Spleen (tissue), 11 donors: ENCODE results near the gene RIOX2. TPM values are rescaled to one million over a fixed set of nuclear protein-coding genes. Genes with fewer than 3 reads are reported as not detected.

Source experiments
- DNase-seq: peaks from one replicate; pipeline ENCODE4 v3.0.0-alpha.2; 2020
- H3K27ac ChIP-seq, 8 donors: fragments of 200-600 bp; sonication (generic) in 7 of 8; 1 replicate in 4 of 8; 2 replicates in 4 of 8; pipeline versions ENCODE4 v1.5.0 to v1.8.0; 2016 to 2021; ENCODE audit warnings: inconsistent platforms in 4 of 8, mild to moderate bottlenecking in 4 of 8, moderate library complexity in 1 of 8
- H3K27me3 ChIP-seq, 7 donors: fragments of 200-600 bp; sonication (generic) in 6 of 7; replicated peaks in 1 of 7; 1 replicate in 4 of 7; 2 replicates in 3 of 7; pipeline versions ENCODE4 v1.5.0 to v1.8.0; 2016 to 2021; ENCODE audit warnings: inconsistent platforms in 3 of 7, mild to moderate bottlenecking in 1 of 7
- H3K36me3 ChIP-seq, 6 donors: fragments of 200-600 bp; sonication (generic) in 5 of 6; 1 replicate in 4 of 6; 2 replicates in 2 of 6; pipeline versions ENCODE4 v1.5.0 to v1.8.0; 2016 to 2021; ENCODE audit warnings: inconsistent platforms in 2 of 6
- H3K4me1 ChIP-seq, 6 donors: fragments of 200-600 bp; sonication (generic) in 5 of 6; 1 replicate in 3 of 6; 2 replicates in 3 of 6; pipeline versions ENCODE4 v1.5.0 to v1.8.0; 2016 to 2021; ENCODE audit warnings: inconsistent platforms in 3 of 6
- H3K4me3 ChIP-seq, 8 donors: fragments of 200-600 bp; sonication (generic) in 7 of 8; 1 replicate in 4 of 8; 2 replicates in 4 of 8; pipeline versions ENCODE4 v1.5.0 to v1.8.0; 2016 to 2021; ENCODE audit warnings: inconsistent platforms in 4 of 8, mild to moderate bottlenecking in 4 of 8, moderate library complexity in 2 of 8
- H3K9me3 ChIP-seq, 8 donors: fragments of 200-600 bp; sonication (generic) in 7 of 8; 1 replicate in 4 of 8; 2 replicates in 4 of 8; pipeline versions ENCODE4 v1.5.0 to v1.8.0; 2016 to 2021; ENCODE audit warnings: inconsistent platforms in 4 of 8
- CTCF ChIP-seq, 11 experiments: fragments of 200-600 bp in 7 of 11; fragments of 450-650 bp in 4 of 11; sonication (generic) in 4 of 11; IDR thresholded peaks in 8 of 11; conservative IDR thresholded peaks in 3 of 11; 1 replicate in 7 of 11; 2 replicates in 4 of 11; pipeline versions ENCODE4 v1.4.0 to v1.8.0; 2016 to 2021; ENCODE audit warnings: antibody characterized with exemption in 11 of 11, inconsistent platforms in 4 of 11, mild to moderate bottlenecking in 1 of 11
- POLR2A ChIP-seq, 3 donors: fragments of 450-650 bp; IDR thresholded peaks; one replicate each; pipeline ENCODE4 v1.5.1; 2017; ENCODE audit warnings: antibody characterized with exemption in 3 of 3, mild to moderate bottlenecking in 1 of 3
- POLR2AphosphoS5 ChIP-seq, 3 donors: sonication (generic); formaldehyde crosslinking; IDR thresholded peaks; one replicate each; pipeline ENCODE4 v1.5.1; 2017; ENCODE audit warnings: antibody characterized with exemption in 3 of 3
- WGBS, 5 donors: extraction: QIAGEN DNeasy Blood & Tissue Kit in 3 of 5; methylation state at CpG; one replicate each; pipeline versions ENCODE4 v1.1.5 to v1.1.7; 2013 to 2018; 5-methylcytosine and 5-hydroxymethylcytosine counted together
- intact Hi-C: fragments of 100-400 bp; cut with DNase I; formaldehyde crosslinking; loops from one replicate; pipeline ENCODE4 v1.15.0; 2023; ENCODE audit warnings: low total_unique reads
- polyA plus RNA-seq, 3 donors: library from polyadenylated mRNA; stranded (reverse); fragments of 200-250 nt; gene quantifications; one replicate each; pipeline ENCODE4 v1.2.1, GENCODE V29; 2013
- total RNA-seq, 7 donors: library from RNA; depleted of rRNA in 3 of 7; stranded (reverse); fragments of >200 nt in 3 of 7; fragmentation: NEBNext Ultra II Directional in 4 of 7; extraction: Animal tissue kit (Norgen Biotek cat#: 25700) in 4 of 7; gene quantifications; one replicate each; pipeline versions ENCODE4 v1.1.0 to v1.2.1, GENCODE V29; 2016 to 2021
- donor health status: healthy with polysubstance abuse.
- donor health status: DM: no; HTN: no; CAD: no; lungs with moderate emphysema.
- donor health status: DM: no; HTN: no; CAD: no.
- donor health status: Bipolar disorder and iron deficiency.
- donor health status: healthy.
- donor health status: DM: no; HTN: no; CAD: no.
- donor health status: DM: yes; HTN: yes; CAD: no.

RIOX2 gene
- total and polyA plus RNA-seq, 10 donors = 13.5 to 29.7 (median 18.7) TPM

GRCh38 chr3:98003306-98003969 lies 31.2 kb upstream of the RIOX2 start:
- H3K4me3 ChIP-seq = no peak overlapping the region
- no peak for TF ChIP-seq POLR2A (IDR thresholded peaks at IDR 0.05)
- TF ChIP-seq CTCF (IDR thresholded peaks at IDR 0.05 in 8 of 11, conservative IDR thresholded peaks at IDR 0.05 in 3 of 11) = no peak
- no peak for TF ChIP-seq POLR2AphosphoS5 (IDR thresholded peaks at IDR 0.05)
- H3K9me3 ChIP-seq = no peaks in the 10 kb centered on the region
- no peak overlapping the region for H3K27ac ChIP-seq
- H3K27me3 ChIP-seq = no peaks in the 10 kb centered on the region
- H3K4me1 ChIP-seq = peaks cover 0 to 17% (median 0%) of the 10 kb centered on the region in 6 donors
- H3K36me3 ChIP-seq = no peaks in the 10 kb centered on the region
- no peak for DNase-seq
- 18 to 44% (median 32%) methylated on average over 2 of the region's 2 CpGs for WGBS, 5 donors
- intact Hi-C loops = no loop called here

GRCh38 chr3:98002717-98003116 lies 30.5 kb upstream of the RIOX2 start:
- Histone ChIP-seq H3K4me1 (peaks cover 0 to 17% (median 0%) of the 10 kb centered on the region in 6 donors), H3K27ac (no peak overlapping the region), H3K36me3 (no peaks in the 10 kb centered on the region), H3K9me3 (no peaks in the 10 kb centered on the region), H3K4me3 (no peak overlapping the region), H3K27me3 (no peaks in the 10 kb centered on the region)
- WGBS, 5 donors = 92 to 100% (median 95%) methylated on average over 1 of the region's 1 CpG
- DNase-seq = no peak
- intact Hi-C loops = no loop called here
- TF ChIP-seq CTCF (IDR thresholded peaks at IDR 0.05 in 8 of 11, conservative IDR thresholded peaks at IDR 0.05 in 3 of 11) (no peak), POLR2AphosphoS5 (IDR thresholded peaks at IDR 0.05) (no peak), POLR2A (IDR thresholded peaks at IDR 0.05) (no peak)

GRCh38 chr3:97999994-98000393 lies 27.8 kb upstream of the RIOX2 start:
- intact Hi-C loops = no loop called here
- H3K27me3 ChIP-seq = no peaks in the 10 kb centered on the region
- 39 to 80% (median 41%) methylated on average over 1 of the region's 1 CpG for WGBS, 5 donors
- H3K36me3 ChIP-seq = no peaks in the 10 kb centered on the region
- TF ChIP-seq POLR2AphosphoS5 (IDR thresholded peaks at IDR 0.05) (no peak), CTCF (IDR thresholded peaks at IDR 0.05 in 8 of 11, conservative IDR thresholded peaks at IDR 0.05 in 3 of 11) (no peak), POLR2A (IDR thresholded peaks at IDR 0.05) (no peak)
- H3K9me3 ChIP-seq = no peaks in the 10 kb centered on the region
- no peak overlapping the region for H3K4me3 ChIP-seq
- no peak overlapping the region for H3K27ac ChIP-seq
- no peak for DNase-seq
- H3K4me1 ChIP-seq = peaks cover 0 to 17% (median 0%) of the 10 kb centered on the region in 6 donors

GRCh38 chr3:97999103-97999502 lies 26.9 kb upstream of the RIOX2 start:
- intact Hi-C loops = no loop called here
- Histone ChIP-seq H3K4me3 (no peak overlapping the region), H3K4me1 (peaks cover 0 to 9% (median 0%) of the 10 kb centered on the region in 6 donors), H3K27ac (no peak overlapping the region), H3K36me3 (no peaks in the 10 kb centered on the region), H3K27me3 (no peaks in the 10 kb centered on the region), H3K9me3 (no peaks in the 10 kb centered on the region)
- 83 to 95% (median 94%) methylated on average over 5 of the region's 5 CpGs for WGBS, 5 donors
- DNase-seq = no peak
- TF ChIP-seq POLR2AphosphoS5 (IDR thresholded peaks at IDR 0.05) (no peak), POLR2A (IDR thresholded peaks at IDR 0.05) (no peak), CTCF (IDR thresholded peaks at IDR 0.05 in 8 of 11, conservative IDR thresholded peaks at IDR 0.05 in 3 of 11) (no peak)
